GM19025 (cell line): ENCODE measurements around the gene FRMD1.

Source experiments
- ATAC-seq: cut with Tn5 transposase; IDR thresholded peaks from one replicate; pipeline ENCODE4 v1.9.1; 2021; ENCODE audit warnings: mild to moderate bottlenecking, low read depth, moderate library complexity; ENCODE audit not compliant: unreplicated experiment

Gene FRMD1

GRCh38 chr6:168032005-168032760, 46.8 kb downstream of the FRMD1 start:
- ATAC-seq: no peak

- ATAC-seq: no peak
These were observed 47.5 kb downstream of the FRMD1 start for GRCh38 chr6:168031411-168031971.

GRCh38 chr6:168030908-168031307, 48.1 kb downstream of the FRMD1 start:
- ATAC-seq: no peak

GRCh38 chr6:168030218-168030746, 48.7 kb downstream of the FRMD1 start:
- ATAC-seq: no peak

- ATAC-seq: no peak
These were observed 49.4 kb downstream of the FRMD1 start for GRCh38 chr6:168029459-168030217.

GRCh38 chr6:168028181-168028580, 50.8 kb downstream of the FRMD1 start:
- ATAC-seq: no peak

GRCh38 chr6:168027521-168027920, 51.5 kb downstream of the FRMD1 start:
- ATAC-seq: no peak

- ATAC-seq: no peak
These were observed 52.1 kb downstream of the FRMD1 start for GRCh38 chr6:168026925-168027324.

GRCh38 chr6:168025831-168026710, 52.9 kb downstream of the FRMD1 start:
- ATAC-seq: no peak

GRCh38 chr6:168024951-168025510, 54.0 kb downstream of the FRMD1 start:
- no peak for ATAC-seq

- no peak for ATAC-seq
These were observed 56.3 kb downstream of the FRMD1 start for GRCh38 chr6:168022488-168023321.

GRCh38 chr6:168021581-168021980, 57.4 kb downstream of the FRMD1 start:
- ATAC-seq: no peak

- ATAC-seq: no peak
These were observed 58.8 kb downstream of the FRMD1 start for GRCh38 chr6:168020242-168020641.

GRCh38 chr6:168018664-168019063, 60.3 kb downstream of the FRMD1 start:
- ATAC-seq: no peak

- no peak for ATAC-seq
These were observed 61.4 kb downstream of the FRMD1 start for GRCh38 chr6:168017629-168018028.

GRCh38 chr6:168016721-168017525, 62.1 kb downstream of the FRMD1 start:
- ATAC-seq: no peak

- no peak for ATAC-seq
These were observed 62.8 kb downstream of the FRMD1 start for GRCh38 chr6:168016176-168016620.

- ATAC-seq: no peak
These were observed 63.4 kb downstream of the FRMD1 start for GRCh38 chr6:168015482-168016175.
